HK-2 (cell line): ENCODE data around the gene NT5M.
"Not testable (repeated sequence)": the region's sequence is repeated elsewhere in the genome, so short reads cannot be mapped to it uniquely, and the experiment has no call there.

Experiments used
- DNase-seq: peaks from one replicate; pipeline ENCODE4 v3.0.0-alpha.2; 2018; ENCODE audit not compliant: unreplicated experiment

NT5M gene

GRCh38 chr17:17375841-17376240, 72.7 kb downstream of the NT5M start:
- DNase-seq = no peak

GRCh38 chr17:17376362-17376761, 73.2 kb downstream of the NT5M start:
- no peak for DNase-seq

- DNase-seq = no peak
Observed at GRCh38 chr17:17377071-17377967, 74.1 kb downstream of the NT5M start.

- no peak for DNase-seq
Observed at GRCh38 chr17:17379197-17379991, 76.2 kb downstream of the NT5M start.

- no peak for DNase-seq
Observed at GRCh38 chr17:17380145-17380925, 77.2 kb downstream of the NT5M start.

GRCh38 chr17:17381446-17382064, 78.4 kb downstream of the NT5M start:
- DNase-seq = no peak

GRCh38 chr17:17382065-17382459, 78.9 kb downstream of the NT5M start:
- DNase-seq = no peak

- no peak for DNase-seq
Observed at GRCh38 chr17:17382971-17383370, 79.8 kb downstream of the NT5M start.

- not testable (repeated sequence) for DNase-seq
Observed at GRCh38 chr17:17383431-17384290, 80.5 kb downstream of the NT5M start.

GRCh38 chr17:17384291-17384615, 81.1 kb downstream of the NT5M start:
- DNase-seq = no peak

GRCh38 chr17:17384961-17385360, 81.8 kb downstream of the NT5M start:
- no peak for DNase-seq

GRCh38 chr17:17385491-17385890, 82.3 kb downstream of the NT5M start:
- no peak for DNase-seq

GRCh38 chr17:17386094-17386800, 83.1 kb downstream of the NT5M start:
- DNase-seq = no peak

GRCh38 chr17:17387017-17387497, 83.9 kb downstream of the NT5M start:
- no peak for DNase-seq

- DNase-seq = peak; percentile 20
Observed at GRCh38 chr17:17387498-17388362, 84.6 kb downstream of the NT5M start.

GRCh38 chr17:17388657-17389496, 85.7 kb downstream of the NT5M start:
- DNase-seq = no peak

- no peak for DNase-seq
Observed at GRCh38 chr17:17391668-17392370, 88.6 kb downstream of the NT5M start.
